Right forelimb (tissue), 1 donor: ENCODE results near the gene BDH1.

Experiments
- DNase-seq: peaks from one replicate; pipeline ENCODE4 v3.0.0-alpha.2; 2018

The BDH1 gene

GRCh38 chr3:197504641-197505121 is 51.1 kb downstream of the BDH1 start:
- no peak for DNase-seq

- no peak for DNase-seq
Measured at GRCh38 chr3:197504229-197504628, 51.5 kb downstream of the BDH1 start.

GRCh38 chr3:197503652-197504051 is 52.1 kb downstream of the BDH1 start:
- DNase-seq = no peak

GRCh38 chr3:197501879-197502620 is 53.7 kb downstream of the BDH1 start:
- DNase-seq = no peak

- no peak for DNase-seq
Measured at GRCh38 chr3:197501496-197501878, 54.3 kb downstream of the BDH1 start.

GRCh38 chr3:197500812-197501211 is 55.0 kb downstream of the BDH1 start:
- DNase-seq = no peak

GRCh38 chr3:197499427-197499826 is 56.3 kb downstream of the BDH1 start:
- DNase-seq = no peak

- DNase-seq = no peak
Measured at GRCh38 chr3:197498499-197499241, 57.1 kb downstream of the BDH1 start.

GRCh38 chr3:197496746-197497125 is 59.0 kb downstream of the BDH1 start:
- DNase-seq = no peak

- no peak for DNase-seq
Measured at GRCh38 chr3:197495999-197496745, 59.6 kb downstream of the BDH1 start.

- no peak for DNase-seq
Measured at GRCh38 chr3:197495499-197495898, 60.3 kb downstream of the BDH1 start.

- DNase-seq = no peak
Measured at GRCh38 chr3:197495059-197495455, 60.7 kb downstream of the BDH1 start.

GRCh38 chr3:197494366-197495058 is 61.3 kb downstream of the BDH1 start:
- DNase-seq = no peak

- DNase-seq = no peak
Measured at GRCh38 chr3:197493049-197493448, 62.7 kb downstream of the BDH1 start.

- no peak for DNase-seq
Measured at GRCh38 chr3:197491923-197492664, 63.7 kb downstream of the BDH1 start.

- no peak for DNase-seq
Measured at GRCh38 chr3:197491478-197491877, 64.3 kb downstream of the BDH1 start.

GRCh38 chr3:197490098-197491058 is 65.4 kb downstream of the BDH1 start:
- DNase-seq = no peak

- no peak for DNase-seq
Measured at GRCh38 chr3:197487911-197488391, 67.8 kb downstream of the BDH1 start.

GRCh38 chr3:197486861-197487260 is 68.9 kb downstream of the BDH1 start:
- no peak for DNase-seq

GRCh38 chr3:197485143-197485542 is 70.6 kb downstream of the BDH1 start:
- DNase-seq = no peak
